ENCODE measurements around the gene EXOC6B. TPM values are rescaled to one million over a fixed set of nuclear protein-coding genes. Genes with fewer than 3 reads are reported as not detected.

The EXOC6B gene
- total RNA-seq, 1 experiment from 2014 or later, result not detected

- Histone ChIP-seq H3K36me3 (ENCODE audit: insufficient read depth, low read length) (no peaks in the 10 kb centered on the region), H3K4me1 (ENCODE audit: low read length) (no peaks in the 10 kb centered on the region), H3K79me2 (ENCODE audit: low read length) (no peaks in the 10 kb centered on the region), H4K20me1 (ENCODE audit: insufficient read depth, low read depth, low read length) (no peaks in the 10 kb centered on the region), H3K27me3 (ENCODE audit: low read length) (no peaks in the 10 kb centered on the region), H3K9me3 (ENCODE audit: low read length) (no peaks in the 10 kb centered on the region), H3K9ac (ENCODE audit: low read length) (no peak overlapping the region), H2AFZ (ENCODE audit: low read length) (no peak overlapping the region), H3K4me3 (ENCODE audit: low read length) (no peak overlapping the region), H3K27ac (ENCODE audit: low read length) (no peak overlapping the region), H3K9me2 (replicated peaks; ENCODE audit: insufficient read depth, low read length) (no peaks in the 10 kb centered on the region), H3K4me2 (ENCODE audit: low read depth, low read length, poor library complexity, severe bottlenecking) (no peak overlapping the region)
- no peak for DNase-seq
Observed at GRCh38 chr2:72779495-72779894, 46.3 kb downstream of the EXOC6B start.

GRCh38 chr2:72778410-72778809 lies 47.4 kb downstream of the EXOC6B start:
- no peak overlapping the region for H3K4me3 ChIP-seq (ENCODE audit: low read length)
- H4K20me1 ChIP-seq (ENCODE audit: insufficient read depth, low read depth, low read length), result no peaks in the 10 kb centered on the region
- H3K9ac ChIP-seq (ENCODE audit: low read length), result no peak overlapping the region
- DNase-seq, result no peak
- no peak overlapping the region for H3K4me2 ChIP-seq (ENCODE audit: low read depth, low read length, poor library complexity, severe bottlenecking)
- no peak overlapping the region for H3K27ac ChIP-seq (ENCODE audit: low read length)
- no peaks in the 10 kb centered on the region for H3K4me1 ChIP-seq (ENCODE audit: low read length)
- H3K36me3 ChIP-seq (ENCODE audit: insufficient read depth, low read length), result no peaks in the 10 kb centered on the region
- H3K9me3 ChIP-seq (ENCODE audit: low read length), result no peaks in the 10 kb centered on the region
- no peaks in the 10 kb centered on the region for H3K9me2 ChIP-seq (replicated peaks; ENCODE audit: insufficient read depth, low read length)
- H3K79me2 ChIP-seq (ENCODE audit: low read length), result no peaks in the 10 kb centered on the region
- H2AFZ ChIP-seq (ENCODE audit: low read length), result no peak overlapping the region
- H3K27me3 ChIP-seq (ENCODE audit: low read length), result no peaks in the 10 kb centered on the region

DNA sequence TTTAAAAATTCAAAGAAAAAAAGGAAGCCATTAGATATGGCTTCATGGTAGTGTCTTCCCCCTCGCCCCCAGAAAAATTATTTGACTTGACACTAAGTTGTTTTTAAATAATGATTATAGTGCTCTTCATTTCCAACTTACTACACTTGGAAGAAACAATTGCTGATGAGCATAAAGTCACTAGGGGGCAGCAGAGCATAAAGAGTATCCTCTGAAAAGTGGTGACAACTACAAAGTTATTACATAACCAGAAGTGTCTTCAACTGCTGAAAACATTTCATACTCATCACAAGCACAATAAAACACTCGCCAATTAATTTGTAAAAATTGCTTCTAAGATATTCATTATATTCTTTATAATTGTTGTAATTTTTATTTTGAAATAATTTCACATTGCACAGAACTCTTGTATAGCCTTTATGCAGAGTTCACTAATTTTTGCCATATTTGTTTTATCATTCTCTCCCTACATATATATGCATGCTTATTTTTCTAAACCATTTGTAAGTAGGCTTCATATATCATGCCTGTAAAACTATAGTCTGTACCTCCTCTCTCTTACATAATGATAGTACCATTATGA lies 54.9 kb downstream of the EXOC6B start:
- DNase-seq, result peak; percentile 91
- H3K9me2 ChIP-seq (replicated peaks; ENCODE audit: insufficient read depth, low read length), result no peaks in the 10 kb centered on the region
- no peak overlapping the region for H3K4me3 ChIP-seq (ENCODE audit: low read length)
- no peaks in the 10 kb centered on the region for H4K20me1 ChIP-seq (ENCODE audit: insufficient read depth, low read depth, low read length)
- H2AFZ ChIP-seq (ENCODE audit: low read length), result no peak overlapping the region
- H3K9ac ChIP-seq (ENCODE audit: low read length), result no peak overlapping the region
- no peak overlapping the region for H3K4me2 ChIP-seq (ENCODE audit: low read depth, low read length, poor library complexity, severe bottlenecking)
- no peaks in the 10 kb centered on the region for H3K36me3 ChIP-seq (ENCODE audit: insufficient read depth, low read length)
- H3K9me3 ChIP-seq (ENCODE audit: low read length), result no peaks in the 10 kb centered on the region
- H3K4me1 ChIP-seq (ENCODE audit: low read length), result no peaks in the 10 kb centered on the region
- H3K79me2 ChIP-seq (ENCODE audit: low read length), result no peaks in the 10 kb centered on the region
- no peaks in the 10 kb centered on the region for H3K27me3 ChIP-seq (ENCODE audit: low read length)
- H3K27ac ChIP-seq (ENCODE audit: low read length), result no peak overlapping the region

DNA sequence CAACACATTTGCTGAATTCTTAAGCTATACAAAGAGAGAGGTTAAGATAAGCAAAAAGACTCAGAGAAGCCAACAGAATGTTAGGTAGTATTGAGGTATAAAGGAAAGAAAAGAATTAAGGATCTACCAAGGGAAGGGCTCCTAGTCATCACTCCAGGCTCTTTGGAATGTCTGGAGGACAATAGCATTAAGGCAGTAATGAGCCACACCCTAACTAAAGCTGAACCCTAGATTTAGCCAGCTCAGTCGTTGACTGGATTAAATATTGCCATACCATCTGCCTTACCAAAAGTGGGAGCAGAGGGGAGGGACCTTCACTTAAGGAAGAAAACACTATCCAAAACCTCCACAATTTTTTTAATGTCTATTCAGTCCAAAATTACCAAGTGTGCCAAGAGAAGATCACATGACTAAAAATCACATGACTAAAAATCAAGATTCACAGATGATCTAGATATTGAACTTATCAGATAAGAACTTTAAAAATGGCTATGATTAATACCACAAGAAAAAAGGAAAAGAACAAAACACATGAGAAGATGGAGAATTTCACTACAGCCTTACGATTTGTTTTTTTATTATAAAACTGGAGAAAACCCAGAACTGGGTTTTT lies 59.7 kb downstream of the EXOC6B start:
- H3K27ac ChIP-seq (ENCODE audit: low read length), result no peak overlapping the region
- H3K4me3 ChIP-seq (ENCODE audit: low read length), result no peak overlapping the region
- no peaks in the 10 kb centered on the region for H4K20me1 ChIP-seq (ENCODE audit: insufficient read depth, low read depth, low read length)
- no peaks in the 10 kb centered on the region for H3K4me1 ChIP-seq (ENCODE audit: low read length)
- no peaks in the 10 kb centered on the region for H3K79me2 ChIP-seq (ENCODE audit: low read length)
- no peak overlapping the region for H3K9ac ChIP-seq (ENCODE audit: low read length)
- no peak for DNase-seq
- H3K4me2 ChIP-seq (ENCODE audit: low read depth, low read length, poor library complexity, severe bottlenecking), result no peak overlapping the region
- no peaks in the 10 kb centered on the region for H3K36me3 ChIP-seq (ENCODE audit: insufficient read depth, low read length)
- no peaks in the 10 kb centered on the region for H3K27me3 ChIP-seq (ENCODE audit: low read length)
- peaks cover 2% of the 10 kb centered on the region; the same call in 1 of the 2 replicates for H3K9me3 ChIP-seq (ENCODE audit: low read length)
- no peaks in the 10 kb centered on the region for H3K9me2 ChIP-seq (replicated peaks; ENCODE audit: insufficient read depth, low read length)
- H2AFZ ChIP-seq (ENCODE audit: low read length), result no peak overlapping the region

DNA sequence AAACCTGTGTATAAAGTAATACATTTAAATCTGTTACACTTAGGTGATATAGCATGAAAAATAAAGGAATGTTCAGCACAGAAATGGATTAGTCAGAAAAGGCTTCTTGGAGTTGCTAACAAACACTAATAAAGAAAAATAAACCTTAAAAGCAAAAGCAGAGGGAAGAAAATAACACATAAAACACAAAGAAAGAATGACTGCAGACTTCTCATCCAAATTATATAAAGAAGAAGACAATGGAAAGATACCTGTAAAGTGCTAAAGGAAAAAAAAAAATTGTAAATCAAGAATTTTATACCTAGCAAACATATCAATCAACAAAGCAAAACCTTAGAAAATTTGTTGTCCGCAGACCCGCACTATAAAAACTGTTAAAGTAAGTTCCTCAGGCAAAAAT lies 63.6 kb downstream of the EXOC6B start:
- Histone ChIP-seq H4K20me1 (ENCODE audit: insufficient read depth, low read depth, low read length) (no peaks in the 10 kb centered on the region), H3K9me3 (ENCODE audit: low read length) (peaks cover 2% of the 10 kb centered on the region; the same call in 1 of the 2 replicates), H3K36me3 (ENCODE audit: insufficient read depth, low read length) (no peaks in the 10 kb centered on the region), H3K9ac (ENCODE audit: low read length) (no peak overlapping the region), H3K79me2 (ENCODE audit: low read length) (no peaks in the 10 kb centered on the region), H3K9me2 (replicated peaks; ENCODE audit: insufficient read depth, low read length) (no peaks in the 10 kb centered on the region), H3K4me1 (ENCODE audit: low read length) (no peaks in the 10 kb centered on the region), H3K27me3 (ENCODE audit: low read length) (no peaks in the 10 kb centered on the region), H2AFZ (ENCODE audit: low read length) (no peak overlapping the region), H3K4me3 (ENCODE audit: low read length) (no peak overlapping the region), H3K27ac (ENCODE audit: low read length) (no peak overlapping the region), H3K4me2 (ENCODE audit: low read depth, low read length, poor library complexity, severe bottlenecking) (no peak overlapping the region)
- DNase-seq, result no peak

GRCh38 chr2:72759755-72760154 lies 66.1 kb downstream of the EXOC6B start:
- no peak overlapping the region for H3K4me3 ChIP-seq (ENCODE audit: low read length)
- no peak overlapping the region for H3K4me2 ChIP-seq (ENCODE audit: low read depth, low read length, poor library complexity, severe bottlenecking)
- H3K36me3 ChIP-seq (ENCODE audit: insufficient read depth, low read length), result no peaks in the 10 kb centered on the region
- H3K27ac ChIP-seq (ENCODE audit: low read length), result no peak overlapping the region
- no peak overlapping the region for H2AFZ ChIP-seq (ENCODE audit: low read length)
- no peaks in the 10 kb centered on the region for H3K4me1 ChIP-seq (ENCODE audit: low read length)
- no peaks in the 10 kb centered on the region; the same call in 1 of the 2 replicates for H3K27me3 ChIP-seq (ENCODE audit: low read length)
- H3K9me3 ChIP-seq (ENCODE audit: low read length), result peaks cover 2% of the 10 kb centered on the region; the same call in 1 of the 2 replicates
- no peak for DNase-seq
- no peaks in the 10 kb centered on the region for H3K9me2 ChIP-seq (replicated peaks; ENCODE audit: insufficient read depth, low read length)
- no peaks in the 10 kb centered on the region for H4K20me1 ChIP-seq (ENCODE audit: insufficient read depth, low read depth, low read length)
- no peak overlapping the region for H3K9ac ChIP-seq (ENCODE audit: low read length)
- H3K79me2 ChIP-seq (ENCODE audit: low read length), result no peaks in the 10 kb centered on the region

- Histone ChIP-seq H3K27me3 (ENCODE audit: low read length) (no peaks in the 10 kb centered on the region; the same call in 1 of the 2 replicates), H3K9me3 (ENCODE audit: low read length) (no peaks in the 10 kb centered on the region), H3K4me2 (ENCODE audit: low read depth, low read length, poor library complexity, severe bottlenecking) (no peak overlapping the region), H3K36me3 (ENCODE audit: insufficient read depth, low read length) (no peaks in the 10 kb centered on the region), H3K27ac (ENCODE audit: low read length) (no peak overlapping the region), H3K79me2 (ENCODE audit: low read length) (no peaks in the 10 kb centered on the region), H3K4me1 (ENCODE audit: low read length) (no peaks in the 10 kb centered on the region), H2AFZ (ENCODE audit: low read length) (no peak overlapping the region), H3K9me2 (replicated peaks; ENCODE audit: insufficient read depth, low read length) (no peaks in the 10 kb centered on the region), H3K4me3 (ENCODE audit: low read length) (no peak overlapping the region), H3K9ac (ENCODE audit: low read length) (no peak overlapping the region), H4K20me1 (ENCODE audit: insufficient read depth, low read depth, low read length) (no peaks in the 10 kb centered on the region)
- no peak for DNase-seq
Observed at GRCh38 chr2:72757177-72757775, 68.6 kb downstream of the EXOC6B start.

DNA sequence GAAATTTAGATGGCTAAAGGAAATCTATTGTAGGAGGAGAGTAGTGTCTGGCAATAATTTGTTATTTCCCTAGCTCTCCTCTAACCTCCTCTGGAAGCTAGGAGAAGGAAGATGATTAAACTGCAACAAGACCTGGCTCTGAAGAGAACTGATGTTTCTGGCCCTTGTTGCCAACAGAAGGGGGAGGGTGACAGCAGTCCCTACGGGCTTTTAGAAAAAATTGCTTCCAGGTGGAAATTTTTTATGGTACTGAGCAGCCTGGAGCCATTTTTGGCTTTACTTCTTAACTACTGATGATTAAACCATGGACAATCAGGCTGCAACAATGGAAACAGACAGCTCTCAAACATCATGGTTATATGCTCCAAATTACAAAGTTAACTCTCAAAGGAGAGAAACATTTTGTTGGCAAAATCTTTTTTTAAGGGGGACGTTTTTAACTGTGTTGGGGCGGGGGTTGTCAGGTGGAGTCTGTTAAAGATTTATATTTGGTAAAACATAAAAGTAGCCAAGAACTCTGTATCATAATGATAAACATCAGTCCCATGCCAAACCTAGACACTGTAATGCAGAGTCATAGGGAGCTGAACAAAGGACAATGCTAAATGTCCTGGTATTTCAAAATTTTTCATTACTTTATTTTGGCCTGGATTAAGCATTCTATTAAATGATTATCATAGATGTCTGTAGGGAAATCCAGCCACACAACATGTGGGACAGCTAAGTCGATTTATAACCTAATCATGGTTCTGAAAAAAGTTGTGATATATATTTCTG lies 70.0 kb downstream of the EXOC6B start:
- Histone ChIP-seq H3K4me1 (ENCODE audit: low read length) (no peaks in the 10 kb centered on the region), H3K9me3 (ENCODE audit: low read length) (no peaks in the 10 kb centered on the region), H3K36me3 (ENCODE audit: insufficient read depth, low read length) (no peaks in the 10 kb centered on the region), H3K9ac (ENCODE audit: low read length) (no peak overlapping the region), H3K4me2 (ENCODE audit: low read depth, low read length, poor library complexity, severe bottlenecking) (no peak overlapping the region), H3K79me2 (ENCODE audit: low read length) (no peaks in the 10 kb centered on the region), H3K4me3 (ENCODE audit: low read length) (no peak overlapping the region), H3K9me2 (replicated peaks; ENCODE audit: insufficient read depth, low read length) (no peaks in the 10 kb centered on the region), H4K20me1 (ENCODE audit: insufficient read depth, low read depth, low read length) (no peaks in the 10 kb centered on the region), H3K27me3 (ENCODE audit: low read length) (no peaks in the 10 kb centered on the region; the same call in 1 of the 2 replicates), H2AFZ (ENCODE audit: low read length) (no peak overlapping the region), H3K27ac (ENCODE audit: low read length) (no peak overlapping the region)
- DNase-seq, result no peak
